OCI-LY3 (cell line): ENCODE results near the gene MPND.

Experiments used
- H2AFZ ChIP-seq: fragments of 200-600, 300-600 bp; shearing (Covaris generic); 2 replicates; pipeline ENCODE4 v1.6.0; 2014; ENCODE audit warnings: antibody characterized with exemption, low read depth, low read length
- H3K27ac ChIP-seq: fragments of 200-600, 300-600 bp; sonication (generic); 2 replicates; pipeline ENCODE4 v1.5.1; 2014; ENCODE audit warnings: mild to moderate bottlenecking, low read length, moderate library complexity, mixed read lengths
- H3K27me3 ChIP-seq: fragments of 200-600, 300-600 bp; sonication (generic); 2 replicates; pipeline ENCODE4 v1.6.1; 2014; ENCODE audit warnings: low read depth, low read length, mixed read lengths
- H3K36me3 ChIP-seq: fragments of 200-600, 300-600 bp; sonication (generic); replicated peaks from 2 replicates; pipeline ENCODE3; 2014; ENCODE audit warnings: low read depth, low read length, mixed read lengths
- H3K4me1 ChIP-seq: fragments of 300-600, 200-600 bp; sonication (generic); 2 replicates; pipeline ENCODE4 v1.6.1; 2014; ENCODE audit warnings: low read length, mixed read lengths
- H3K4me2 ChIP-seq: fragments of 200-600, 300-600 bp; sonication (generic); 2 replicates; pipeline ENCODE4 v1.6.1; 2014; ENCODE audit warnings: low read length, mixed read lengths
- H3K4me3 ChIP-seq: fragments of 300-600, 200-600 bp; sonication (generic); 2 replicates; pipeline ENCODE4 v1.5.1; 2014; ENCODE audit warnings: antibody characterized with exemption, mild to moderate bottlenecking, low read length, moderate library complexity
- H3K79me2 ChIP-seq: fragments of 300-600, 200-600 bp; shearing (Covaris generic); 2 replicates; pipeline ENCODE4 v1.6.1; 2014; ENCODE audit warnings: mild to moderate bottlenecking, low read length, mixed read lengths
- H3K9ac ChIP-seq: fragments of 300-600, 200-600 bp; shearing (Covaris generic); 2 replicates; pipeline ENCODE4 v1.6.0; 2014; ENCODE audit warnings: mild to moderate bottlenecking, low read length, moderate library complexity
- H3K9me3 ChIP-seq: fragments of 200-600, 300-600 bp; shearing (Covaris generic); 2 replicates; pipeline ENCODE4 v1.6.1; 2014; ENCODE audit warnings: low read length, mixed read lengths; ENCODE audit not compliant: insufficient read depth
- H4K20me1 ChIP-seq: fragments of 200-600, 300-600 bp; sonication (generic); 2 replicates; pipeline ENCODE4 v1.6.1; 2016; ENCODE audit warnings: low read length, mixed read lengths; ENCODE audit not compliant: insufficient read depth
- EZH2phosphoT487 ChIP-seq: fragments of 200-600 bp; shearing (Covaris generic); IDR thresholded peaks from 2 replicates; pipeline ENCODE4 v1.6.1; 2018; ENCODE audit warnings: antibody characterized with exemption, mixed run types, low read depth
- TF ChIP-seq, protein P1 (sequence below): fragments of 200-600, 300-600 bp; sonication (generic); IDR thresholded peaks from 2 replicates; pipeline ENCODE4 v1.5.1; 2014; ENCODE audit warnings: antibody characterized with exemption, low read length, low read depth

Gene MPND

DNA sequence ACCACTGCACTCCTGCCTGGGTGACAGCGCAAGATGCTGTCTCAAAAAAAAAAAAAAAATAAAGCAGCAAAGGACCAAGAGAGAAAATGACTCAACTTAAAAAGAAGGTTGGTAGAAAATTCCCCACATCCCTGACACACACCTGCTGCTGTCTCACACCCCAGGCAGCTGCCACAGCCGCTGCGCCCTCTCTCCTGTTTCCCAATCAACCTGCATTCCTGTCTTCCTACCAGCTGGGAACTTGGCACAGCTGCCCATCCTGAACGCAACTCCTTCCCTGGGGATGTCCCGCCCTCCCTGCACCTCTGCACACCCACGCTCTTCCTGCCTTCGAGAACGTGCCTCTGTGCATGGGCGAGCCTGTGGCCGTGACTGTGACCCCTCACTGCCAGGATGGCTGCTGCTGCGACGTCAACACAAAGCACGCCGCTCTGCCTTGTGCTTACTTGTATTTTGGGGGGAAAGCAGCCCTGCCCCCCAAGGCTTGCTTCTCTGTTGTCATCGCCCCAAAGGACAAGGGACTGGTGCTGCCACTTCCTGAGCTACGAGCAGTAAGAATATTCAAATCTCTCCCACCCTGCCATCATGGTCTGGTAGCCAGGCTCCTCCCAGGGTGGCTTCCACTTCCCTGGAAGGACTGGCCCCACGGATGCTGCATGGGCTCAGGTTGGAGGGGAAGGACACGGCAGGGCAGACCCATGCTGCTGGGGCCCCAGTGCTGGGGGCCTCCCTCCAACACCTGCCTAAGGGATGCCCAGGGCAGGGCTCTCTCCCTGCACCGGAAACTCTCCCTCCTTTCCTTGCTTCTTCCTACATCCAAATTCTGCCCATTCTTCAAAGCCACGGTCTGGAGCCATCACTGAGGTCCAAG lies 36.3 kb downstream of the MPND start:
- peaks cover 61% of the 10 kb centered on the region for H3K4me1 ChIP-seq
- peak overlapping the region; percentile 66 for H3K4me3 ChIP-seq
- H3K9me3 ChIP-seq: no peaks in the 10 kb centered on the region
- peak overlapping the region; percentile 24; the same call in 1 of the 2 replicates for H3K9ac ChIP-seq
- TF ChIP-seq, protein P1, sequence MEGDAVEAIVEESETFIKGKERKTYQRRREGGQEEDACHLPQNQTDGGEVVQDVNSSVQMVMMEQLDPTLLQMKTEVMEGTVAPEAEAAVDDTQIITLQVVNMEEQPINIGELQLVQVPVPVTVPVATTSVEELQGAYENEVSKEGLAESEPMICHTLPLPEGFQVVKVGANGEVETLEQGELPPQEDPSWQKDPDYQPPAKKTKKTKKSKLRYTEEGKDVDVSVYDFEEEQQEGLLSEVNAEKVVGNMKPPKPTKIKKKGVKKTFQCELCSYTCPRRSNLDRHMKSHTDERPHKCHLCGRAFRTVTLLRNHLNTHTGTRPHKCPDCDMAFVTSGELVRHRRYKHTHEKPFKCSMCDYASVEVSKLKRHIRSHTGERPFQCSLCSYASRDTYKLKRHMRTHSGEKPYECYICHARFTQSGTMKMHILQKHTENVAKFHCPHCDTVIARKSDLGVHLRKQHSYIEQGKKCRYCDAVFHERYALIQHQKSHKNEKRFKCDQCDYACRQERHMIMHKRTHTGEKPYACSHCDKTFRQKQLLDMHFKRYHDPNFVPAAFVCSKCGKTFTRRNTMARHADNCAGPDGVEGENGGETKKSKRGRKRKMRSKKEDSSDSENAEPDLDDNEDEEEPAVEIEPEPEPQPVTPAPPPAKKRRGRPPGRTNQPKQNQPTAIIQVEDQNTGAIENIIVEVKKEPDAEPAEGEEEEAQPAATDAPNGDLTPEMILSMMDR: no peak
- no peak for TF ChIP-seq EZH2phosphoT487
- peaks cover 81% of the 10 kb centered on the region for H3K79me2 ChIP-seq
- peak overlapping the region; percentile 98 for H3K4me2 ChIP-seq
- H3K27me3 ChIP-seq: peaks cover 9% of the 10 kb centered on the region; the same call in 1 of the 2 replicates
- H3K27ac ChIP-seq: peak overlapping the region; percentile 0; the same call in 1 of the 2 replicates
- H2AFZ ChIP-seq: no peak overlapping the region
- H4K20me1 ChIP-seq: peaks cover 84% of the 10 kb centered on the region
- H3K36me3 ChIP-seq: peaks cover 13% of the 10 kb centered on the region

DNA sequence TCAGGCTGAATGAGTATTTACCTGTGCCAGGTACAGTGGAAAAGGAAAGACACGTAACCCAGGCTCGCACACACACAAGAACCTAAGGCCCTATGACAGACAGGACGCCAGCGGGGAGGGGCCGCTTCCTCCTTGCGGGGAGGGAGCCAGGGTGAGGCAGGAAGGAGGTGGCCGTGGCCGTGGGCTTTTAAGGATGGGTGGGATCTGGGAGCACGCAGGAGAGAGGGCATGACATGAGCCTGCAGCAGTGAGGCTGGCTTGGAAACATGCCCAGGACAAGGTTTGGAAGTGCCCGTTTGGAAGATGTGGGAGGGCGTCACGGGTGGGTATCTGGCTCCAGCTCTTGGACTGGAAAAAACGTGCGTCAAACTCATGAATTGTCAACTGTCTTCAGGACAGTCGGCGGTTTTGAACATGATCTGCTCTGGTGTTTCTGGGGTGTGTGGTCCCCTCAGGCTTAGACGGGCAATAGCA lies 36.9 kb downstream of the MPND start:
- Histone ChIP-seq H3K27me3 (peaks cover 9% of the 10 kb centered on the region; the same call in 1 of the 2 replicates), H3K4me3 (peak overlapping the region; percentile 66), H3K36me3 (peaks cover 13% of the 10 kb centered on the region), H3K79me2 (peaks cover 79% of the 10 kb centered on the region), H3K4me2 (peak overlapping the region; percentile 98), H3K4me1 (peaks cover 56% of the 10 kb centered on the region), H3K9ac (peak overlapping the region; percentile 24; the same call in 1 of the 2 replicates), H2AFZ (no peak overlapping the region), H4K20me1 (peaks cover 80% of the 10 kb centered on the region), H3K9me3 (no peaks in the 10 kb centered on the region), H3K27ac (no peak overlapping the region)
- no peak for TF ChIP-seq EZH2phosphoT487
- TF ChIP-seq, protein P1: no peak

DNA sequence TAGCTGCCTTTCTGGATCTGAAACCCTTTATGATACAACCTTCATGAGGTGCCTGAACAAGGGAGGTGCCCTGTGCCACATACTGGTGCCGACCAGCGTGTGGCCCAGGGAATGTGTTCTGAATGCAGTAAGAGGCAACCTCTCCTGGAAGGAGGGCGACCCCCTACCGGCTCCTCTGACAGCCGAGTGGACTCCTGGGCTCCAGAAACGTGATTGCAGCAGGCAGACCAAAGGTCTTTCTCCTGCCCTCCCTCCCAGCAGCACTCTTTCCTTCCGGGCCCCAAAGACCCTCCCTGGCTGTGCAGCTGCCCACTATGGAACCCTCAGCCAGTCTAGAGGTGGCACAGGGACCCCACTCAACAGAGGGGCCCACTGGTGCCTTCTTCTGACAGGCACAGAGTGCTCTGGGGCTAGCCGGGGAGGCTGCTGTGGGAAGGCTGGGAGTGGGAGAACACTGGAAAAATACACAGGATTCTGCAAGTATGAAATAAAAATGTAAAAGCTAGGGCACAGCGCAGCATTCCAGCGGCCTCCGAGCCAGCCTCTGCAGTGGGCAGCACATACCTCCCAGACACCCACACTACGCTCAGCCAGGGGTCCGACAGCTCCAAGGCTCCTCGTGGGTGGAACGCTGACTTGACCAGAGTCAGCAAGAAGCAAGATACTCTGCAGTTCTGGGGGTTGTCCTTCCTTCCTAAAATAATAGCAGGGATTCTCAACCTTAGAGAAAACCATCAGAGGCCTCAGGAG lies 42.1 kb downstream of the MPND start:
- H3K79me2 ChIP-seq: peaks cover 72% of the 10 kb centered on the region
- no peak overlapping the region for H3K27ac ChIP-seq
- no peak for TF ChIP-seq EZH2phosphoT487
- TF ChIP-seq, protein P1: no peak
- peaks cover 19% of the 10 kb centered on the region for H3K36me3 ChIP-seq
- no peak overlapping the region for H3K4me2 ChIP-seq
- no peaks in the 10 kb centered on the region for H3K9me3 ChIP-seq
- peaks cover 9% of the 10 kb centered on the region; the same call in 1 of the 2 replicates for H3K27me3 ChIP-seq
- H3K4me3 ChIP-seq: no peak overlapping the region
- H3K9ac ChIP-seq: no peak overlapping the region
- peaks cover 18% of the 10 kb centered on the region for H3K4me1 ChIP-seq
- H2AFZ ChIP-seq: no peak overlapping the region
- peaks cover 74% of the 10 kb centered on the region for H4K20me1 ChIP-seq
